GM21447 (cell line): ENCODE measurements around the gene HYAL2.

Experiments used
- ATAC-seq: cut with Tn5 transposase; IDR thresholded peaks from one replicate; pipeline ENCODE4 v1.9.1; 2021; ENCODE audit not compliant: unreplicated experiment

The HYAL2 gene

GRCh38 chr3:50350527-50351322 lies 28.2 kb upstream of the HYAL2 start, which contains the start of the genes CYB561D2 and NPRL2:
CYB561D2 (plus strand) TSS chr3:50350862; CDS start chr3:50351434, 572 bp downstream.
NPRL2 (minus strand) TSS chr3:50350775; CDS start chr3:50350652, 123 bp downstream.
- ATAC-seq: peak; percentile 80

DNA sequence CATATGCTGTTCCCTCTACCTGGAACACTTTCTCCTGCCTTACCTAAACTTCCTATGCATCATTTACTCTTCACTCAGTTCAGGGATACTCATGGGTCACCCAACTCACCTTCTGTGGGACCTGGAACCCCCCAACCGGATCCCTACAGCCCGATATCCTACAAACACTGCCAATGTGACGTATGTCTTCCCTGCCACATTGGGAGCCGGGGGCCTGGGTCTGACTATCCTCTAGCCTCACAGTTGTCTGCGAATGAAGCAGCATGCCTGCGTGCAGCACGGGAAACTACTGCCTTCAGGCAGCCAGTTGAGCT lies 27.6 kb upstream of the HYAL2 start:
- no peak for ATAC-seq

GRCh38 chr3:50347187-50347813 lies 24.8 kb upstream of the HYAL2 start:
- ATAC-seq: no peak

DNA sequence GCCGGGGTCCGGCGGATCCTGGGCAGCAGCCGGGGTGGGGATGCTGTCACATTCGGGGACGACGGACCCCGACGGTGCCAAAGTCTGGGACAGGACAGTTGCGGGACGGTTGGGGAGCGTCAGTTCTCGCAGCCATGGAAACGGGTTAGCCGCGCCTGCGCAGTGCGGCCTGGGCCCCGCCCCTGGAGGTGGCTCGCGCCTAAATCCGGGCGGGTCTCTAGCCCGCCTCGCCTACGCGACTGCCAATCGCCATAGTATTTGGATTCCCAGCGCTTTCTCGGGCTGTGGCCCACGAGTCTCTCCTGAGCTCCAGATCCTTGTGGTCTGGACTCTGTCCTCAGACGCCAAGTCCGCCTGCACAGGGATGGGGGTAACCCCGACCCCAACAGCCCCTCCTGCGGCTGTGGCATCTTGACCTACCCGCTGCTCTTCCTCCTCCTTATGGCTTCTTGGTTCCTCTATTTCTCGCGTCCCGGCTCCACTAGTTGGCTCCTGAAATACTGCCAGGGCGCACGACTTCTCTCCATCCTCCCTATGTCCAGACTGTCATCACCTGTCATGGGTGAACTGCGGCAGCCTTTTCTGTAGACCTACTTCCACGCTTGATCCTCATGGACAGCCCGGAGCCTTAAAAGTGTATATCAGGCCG lies 23.2 kb upstream of the HYAL2 start, which contains the start of gene ZMYND10:
Gene ZMYND10 (minus strand): TSS at position 147 of the 649 bp plus-strand sequence. CDS start 153 bp downstream, outside the sequence.
- ATAC-seq: no peak

DNA sequence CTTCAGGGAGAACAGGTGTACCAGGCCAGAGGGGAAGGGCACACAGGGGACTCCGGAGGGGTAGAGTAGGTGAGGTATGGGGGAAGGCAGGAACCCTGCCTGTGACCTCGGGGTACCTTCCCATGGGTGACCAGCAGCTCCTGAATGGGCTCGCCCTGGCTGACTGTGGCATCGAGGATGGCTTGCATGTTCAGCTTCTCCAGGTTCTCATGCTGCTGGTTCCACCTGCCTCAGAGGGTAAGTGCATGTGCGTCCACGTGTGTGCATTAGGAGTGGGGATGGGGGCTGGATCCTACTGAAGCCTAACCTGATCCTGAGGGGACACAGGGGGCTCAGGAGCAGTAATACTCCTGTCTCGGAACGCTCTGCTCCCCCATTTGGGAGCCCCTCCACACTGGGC lies 22.5 kb upstream of the HYAL2 start:
- no peak for ATAC-seq

GRCh38 chr3:50342813-50343633 lies 20.5 kb upstream of the HYAL2 start:
- ATAC-seq: no peak

DNA sequence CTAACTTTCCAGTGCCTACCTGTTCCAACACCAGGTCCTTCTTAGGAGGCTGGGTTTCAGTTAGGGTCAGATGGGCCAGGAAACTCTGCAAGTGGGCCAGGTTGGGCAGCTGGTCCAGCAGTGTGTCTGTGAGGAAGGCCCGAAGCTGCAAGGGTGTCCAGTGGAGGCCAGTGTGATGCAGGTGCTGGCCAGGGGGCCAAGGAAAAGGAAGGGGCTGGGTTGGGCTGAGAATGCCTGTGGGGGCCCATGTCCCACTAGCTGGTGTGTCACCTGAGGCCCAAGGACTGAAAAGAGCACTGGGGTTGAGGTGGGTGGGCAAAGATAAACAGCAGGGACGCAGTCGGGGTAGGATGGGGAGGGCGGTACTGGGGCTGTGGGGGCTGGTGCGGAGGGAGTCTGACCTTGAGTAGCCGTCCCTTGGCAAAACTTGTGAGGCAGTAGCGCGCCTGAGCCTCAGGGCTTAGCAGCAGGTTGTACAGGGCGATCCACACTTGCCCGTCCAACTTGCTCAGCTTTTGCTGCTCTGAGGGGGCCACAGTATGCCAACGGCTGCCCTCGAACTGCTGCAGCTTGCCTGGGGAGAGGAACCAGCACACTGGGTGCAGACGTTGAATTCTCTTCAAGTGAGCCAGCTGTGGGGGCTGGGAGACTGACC lies 19.6 kb upstream of the HYAL2 start:
- ATAC-seq: no peak

GRCh38 chr3:50341537-50341936 lies 19.0 kb upstream of the HYAL2 start:
- no peak for ATAC-seq

GRCh38 chr3:50340448-50341329 lies 18.1 kb upstream of the HYAL2 start, which contains the start of gene RASSF1:
RASSF1 (minus strand) TSS chr3:50340836; CDS start chr3:50340805, 31 bp downstream.
- ATAC-seq: no peak

GRCh38 chr3:50340147-50340447 lies 17.6 kb upstream of the HYAL2 start:
- no peak for ATAC-seq

- ATAC-seq: no peak
Observed at GRCh38 chr3:50339485-50340146, 17.1 kb upstream of the HYAL2 start.

DNA sequence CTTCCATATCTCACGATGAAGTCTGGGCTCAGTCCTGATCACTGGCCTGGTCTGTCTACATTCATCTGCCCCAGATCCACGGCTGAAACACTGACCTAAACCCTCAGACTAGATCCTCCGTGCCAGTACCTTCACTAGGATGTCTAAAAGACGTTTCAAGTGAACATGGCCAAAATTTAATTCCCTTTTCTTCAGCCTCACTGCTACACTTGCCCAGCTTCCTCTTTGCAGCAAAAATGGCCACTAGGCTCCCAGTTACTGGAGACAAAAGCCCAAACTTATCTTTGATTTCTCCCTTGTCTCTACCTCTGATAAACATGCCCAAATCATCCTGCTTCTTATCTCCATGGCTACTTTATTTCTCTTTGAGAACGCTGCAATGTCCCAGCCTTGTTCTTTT lies 16.4 kb upstream of the HYAL2 start:
- no peak for ATAC-seq

DNA sequence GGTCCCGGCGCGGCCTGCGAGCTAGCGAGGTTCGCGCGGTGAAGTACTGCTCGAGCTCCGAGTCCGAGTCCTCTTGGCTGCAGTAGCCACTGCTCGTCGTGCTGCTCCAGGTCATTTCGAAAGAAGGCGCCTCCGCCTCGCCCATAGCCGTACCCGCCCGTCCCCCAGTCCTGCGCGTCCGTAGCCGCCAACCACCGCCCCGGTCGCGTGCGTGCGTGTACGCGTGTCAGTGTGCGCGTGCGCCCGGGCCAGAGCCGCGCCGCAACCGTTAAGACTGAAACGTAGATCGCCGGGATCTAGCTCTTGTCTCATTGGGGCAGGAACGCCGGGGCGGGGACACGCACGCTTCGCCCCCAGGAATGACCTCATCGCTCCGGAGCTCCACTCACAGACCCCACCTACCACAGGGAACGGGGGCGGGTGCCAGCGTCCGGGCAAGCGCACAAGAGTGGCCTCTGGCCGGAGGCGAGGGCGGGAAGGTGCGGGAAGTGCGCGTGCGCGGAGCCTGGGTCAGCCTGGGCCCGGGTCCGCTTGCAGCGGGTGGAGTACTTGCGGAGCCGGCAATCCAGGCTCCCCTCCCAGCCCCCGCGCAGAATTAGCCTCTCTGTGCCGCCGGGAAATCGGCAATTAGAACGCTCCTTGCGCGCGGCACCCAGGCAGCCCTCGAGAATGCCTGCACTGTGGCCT lies 14.8 kb upstream of the HYAL2 start:
- ATAC-seq: peak; percentile 70

DNA sequence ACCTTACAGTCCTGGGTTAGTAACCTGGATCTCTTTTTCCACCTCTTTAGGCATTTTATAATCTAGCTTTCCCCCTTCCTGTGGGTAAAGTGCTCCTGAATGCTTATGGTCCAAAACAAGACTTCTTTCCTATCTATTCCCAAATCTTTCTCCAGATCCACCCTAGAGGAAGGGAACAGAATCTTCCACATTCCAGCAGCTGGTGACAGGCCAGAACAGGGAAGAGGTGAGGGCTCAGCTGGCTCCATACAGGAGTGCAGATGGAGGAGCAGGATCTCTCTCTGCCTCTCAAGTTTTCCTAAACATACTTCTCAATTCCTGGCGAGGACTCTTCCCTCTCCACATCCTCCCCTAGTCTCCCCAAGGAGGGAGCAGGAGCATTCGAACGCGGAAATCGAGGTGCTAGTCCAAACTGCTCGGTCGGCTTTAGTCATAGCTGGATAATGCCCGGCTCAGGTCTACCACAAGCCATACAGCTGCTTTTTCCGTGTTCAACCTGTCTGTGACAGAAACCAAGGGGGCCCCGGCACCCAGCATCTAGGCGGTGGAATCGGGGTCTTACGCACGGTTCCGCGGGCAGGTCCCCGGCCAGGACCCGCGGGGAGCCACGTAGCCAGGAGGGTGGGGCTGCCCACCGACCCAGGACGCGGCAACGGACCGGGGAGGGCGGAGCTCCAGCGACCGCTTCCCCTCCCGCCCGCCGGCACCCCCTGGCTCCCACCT lies 14.1 kb upstream of the HYAL2 start:
- peak; percentile 23 for ATAC-seq

- no peak for ATAC-seq
Observed at GRCh38 chr3:50334339-50335075, 12.0 kb upstream of the HYAL2 start.

GRCh38 chr3:50333744-50334328 lies 11.3 kb upstream of the HYAL2 start:
- ATAC-seq: no peak
